Vagina (tissue), 2 donors: ENCODE measurements around the gene BAG3. TPM values are rescaled to one million over a fixed set of nuclear protein-coding genes. Genes with fewer than 3 reads are reported as not detected.

Experiments used
- DNase-seq, 2 donors: peaks; one replicate each; pipeline ENCODE4 v3.0.0-alpha.2; 2017; ENCODE audit errors: extremely low spot score in 2 of 2
- H3K27ac ChIP-seq: fragments of 200-600 bp; sonication (generic); one replicate; pipeline ENCODE4 v1.5.1; 2019
- H3K27me3 ChIP-seq: fragments of 200-600 bp; sonication (generic); one replicate; pipeline ENCODE4 v1.5.1; 2019
- H3K36me3 ChIP-seq, 2 donors: fragments of 200-600 bp; sonication (generic); one replicate each; pipeline ENCODE4 v1.5.1; 2017 to 2019
- H3K4me1 ChIP-seq: fragments of 200-600 bp; sonication (generic); one replicate; pipeline ENCODE4 v1.5.1; 2019
- H3K4me3 ChIP-seq, 2 donors: fragments of 200-600 bp; sonication (generic); 1 replicate in 1 of 2; 2 replicates in 1 of 2; pipeline ENCODE4 v1.5.1; 2016 to 2019
- H3K9me3 ChIP-seq: fragments of 200-600 bp; sonication (generic); one replicate; pipeline ENCODE4 v1.5.1; 2019
- POLR2A ChIP-seq, 2 donors: fragments of 450-650 bp; IDR thresholded peaks; one replicate each; pipeline ENCODE4 v1.6.1; 2017; ENCODE audit warnings: antibody characterized with exemption in 2 of 2, mild to moderate bottlenecking in 2 of 2, moderate library complexity in 2 of 2
- POLR2AphosphoS5 ChIP-seq, 2 donors: sonication (generic); formaldehyde crosslinking; IDR thresholded peaks; one replicate each; pipeline ENCODE4 v1.9.0; 2017; ENCODE audit warnings: antibody characterized with exemption in 2 of 2, mild to moderate bottlenecking in 2 of 2, low read depth in 1 of 2; ENCODE audit not compliant: insufficient read depth in 1 of 2
- intact Hi-C: fragments of 100-400 bp; cut with DNase I; formaldehyde crosslinking; loops from one replicate; pipeline ENCODE4 v1.15.1; 2023
- total RNA-seq: library from RNA; depleted of rRNA; stranded (reverse); fragments of >200 nt; gene quantifications from one replicate; pipeline ENCODE4 v1.2.3, GENCODE V29; 2016
- TF ChIP-seq, protein P1 (sequence below), 3 experiments: fragments of 450-650 bp in 2 of 3; fragments of 200-600 bp in 1 of 3; sonication (generic) in 1 of 3; IDR thresholded peaks; one replicate each; pipeline ENCODE4 v1.5.1; 2017 to 2019; ENCODE audit warnings: antibody characterized with exemption in 3 of 3, mild to moderate bottlenecking in 2 of 3, moderate library complexity in 2 of 3

The BAG3 gene
- total RNA-seq, 1 donor from 2014 or later: 69.0 TPM

GRCh38 chr10:119640384-119640783, 10.8 kb upstream of the BAG3 start:
- Histone ChIP-seq H3K36me3 (no peaks in the 10 kb centered on the region), H3K9me3 (peaks cover 4% of the 10 kb centered on the region), H3K27me3 (no peaks in the 10 kb centered on the region), H3K4me1 (peaks cover 7% of the 10 kb centered on the region), H3K4me3 (no peak overlapping the region), H3K27ac (no peak overlapping the region)
- intact Hi-C loops: no loop called here
- no peak for TF ChIP-seq POLR2A (IDR thresholded peaks at IDR 0.05)
- no peak for TF ChIP-seq POLR2AphosphoS5 (IDR thresholded peaks at IDR 0.05; ENCODE audit: insufficient read depth in 1 of 2, low read depth in 1 of 2)
- TF ChIP-seq, protein P1, sequence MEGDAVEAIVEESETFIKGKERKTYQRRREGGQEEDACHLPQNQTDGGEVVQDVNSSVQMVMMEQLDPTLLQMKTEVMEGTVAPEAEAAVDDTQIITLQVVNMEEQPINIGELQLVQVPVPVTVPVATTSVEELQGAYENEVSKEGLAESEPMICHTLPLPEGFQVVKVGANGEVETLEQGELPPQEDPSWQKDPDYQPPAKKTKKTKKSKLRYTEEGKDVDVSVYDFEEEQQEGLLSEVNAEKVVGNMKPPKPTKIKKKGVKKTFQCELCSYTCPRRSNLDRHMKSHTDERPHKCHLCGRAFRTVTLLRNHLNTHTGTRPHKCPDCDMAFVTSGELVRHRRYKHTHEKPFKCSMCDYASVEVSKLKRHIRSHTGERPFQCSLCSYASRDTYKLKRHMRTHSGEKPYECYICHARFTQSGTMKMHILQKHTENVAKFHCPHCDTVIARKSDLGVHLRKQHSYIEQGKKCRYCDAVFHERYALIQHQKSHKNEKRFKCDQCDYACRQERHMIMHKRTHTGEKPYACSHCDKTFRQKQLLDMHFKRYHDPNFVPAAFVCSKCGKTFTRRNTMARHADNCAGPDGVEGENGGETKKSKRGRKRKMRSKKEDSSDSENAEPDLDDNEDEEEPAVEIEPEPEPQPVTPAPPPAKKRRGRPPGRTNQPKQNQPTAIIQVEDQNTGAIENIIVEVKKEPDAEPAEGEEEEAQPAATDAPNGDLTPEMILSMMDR (IDR thresholded peaks at IDR 0.05): no peak
- no peak for DNase-seq

DNA sequence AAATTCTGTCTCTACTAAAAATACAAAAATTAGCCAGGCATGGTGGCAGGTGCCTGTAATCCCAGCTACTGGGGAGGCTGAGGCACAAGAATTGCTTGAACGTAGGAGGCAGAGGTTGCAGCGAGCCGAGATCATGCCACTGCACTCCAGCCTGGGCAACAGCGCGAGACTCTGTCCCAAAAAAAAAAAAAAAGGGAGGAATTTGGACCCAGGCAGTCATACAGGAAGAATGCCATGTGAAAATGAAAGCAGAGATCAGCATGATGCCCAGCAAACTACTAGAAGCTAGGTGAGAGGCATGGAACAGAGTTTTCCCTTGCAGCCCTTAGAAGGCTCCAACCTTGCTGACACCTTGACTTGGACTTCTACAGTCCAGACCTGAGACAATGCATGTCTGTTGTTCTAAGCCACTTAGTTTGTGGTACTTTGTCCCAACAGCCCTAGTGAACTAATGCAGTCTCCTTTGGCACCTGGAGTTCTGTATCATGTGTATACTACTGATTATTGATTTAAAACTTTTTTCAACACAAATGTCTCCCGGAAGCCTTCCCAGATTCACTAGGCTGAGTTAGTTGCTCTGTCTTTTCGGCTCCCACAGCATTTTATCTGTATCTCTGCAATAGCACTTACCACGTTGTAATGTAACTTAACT, 10.2 kb upstream of the BAG3 start:
- peaks cover 4% of the 10 kb centered on the region for H3K9me3 ChIP-seq
- H3K4me1 ChIP-seq: peaks cover 7% of the 10 kb centered on the region
- no peaks in the 10 kb centered on the region for H3K36me3 ChIP-seq
- no peak overlapping the region for H3K4me3 ChIP-seq
- intact Hi-C loops: no loop called here
- H3K27me3 ChIP-seq: no peaks in the 10 kb centered on the region
- no peak overlapping the region for H3K27ac ChIP-seq
- no peak for TF ChIP-seq POLR2A (IDR thresholded peaks at IDR 0.05)
- no peak for DNase-seq

DNA sequence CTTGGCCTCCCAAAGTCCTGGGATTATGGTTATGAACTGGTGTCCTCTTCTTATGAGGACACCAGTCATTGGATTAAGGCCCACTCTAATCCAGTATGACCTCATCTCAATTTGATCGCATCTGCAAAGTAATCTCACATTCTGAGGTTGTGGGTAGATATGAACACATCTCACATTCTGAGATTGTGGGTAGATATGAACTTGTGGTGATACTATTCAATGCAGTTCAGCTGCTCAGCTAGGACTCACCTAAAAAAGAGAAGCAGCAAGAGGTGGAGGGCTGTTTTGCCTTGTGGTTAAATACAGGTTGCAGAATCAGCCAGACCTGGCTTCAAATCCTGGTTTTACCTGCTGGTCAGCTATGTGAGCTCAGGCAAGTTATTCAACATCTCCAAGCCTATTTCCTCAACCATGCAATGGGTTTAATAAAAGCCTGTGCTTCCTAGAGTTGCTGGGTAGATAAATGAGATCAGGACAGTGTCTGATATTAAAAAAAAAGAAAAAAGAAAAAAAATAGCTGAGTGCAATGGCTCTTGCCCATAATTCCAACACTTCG, 8.5 kb upstream of the BAG3 start:
- Histone ChIP-seq H3K27me3 (no peaks in the 10 kb centered on the region), H3K27ac (no peak overlapping the region), H3K36me3 (no peaks in the 10 kb centered on the region), H3K4me3 (no peak overlapping the region), H3K4me1 (peaks cover 7% of the 10 kb centered on the region), H3K9me3 (peaks cover 4% of the 10 kb centered on the region)
- intact Hi-C loops: no loop called here
- DNase-seq: no peak
- TF ChIP-seq, protein P1 (IDR thresholded peaks at IDR 0.05): no peak
- no peak for TF ChIP-seq POLR2A (IDR thresholded peaks at IDR 0.05)
- TF ChIP-seq POLR2AphosphoS5 (IDR thresholded peaks at IDR 0.05; ENCODE audit: insufficient read depth in 1 of 2, low read depth in 1 of 2): no peak

DNA sequence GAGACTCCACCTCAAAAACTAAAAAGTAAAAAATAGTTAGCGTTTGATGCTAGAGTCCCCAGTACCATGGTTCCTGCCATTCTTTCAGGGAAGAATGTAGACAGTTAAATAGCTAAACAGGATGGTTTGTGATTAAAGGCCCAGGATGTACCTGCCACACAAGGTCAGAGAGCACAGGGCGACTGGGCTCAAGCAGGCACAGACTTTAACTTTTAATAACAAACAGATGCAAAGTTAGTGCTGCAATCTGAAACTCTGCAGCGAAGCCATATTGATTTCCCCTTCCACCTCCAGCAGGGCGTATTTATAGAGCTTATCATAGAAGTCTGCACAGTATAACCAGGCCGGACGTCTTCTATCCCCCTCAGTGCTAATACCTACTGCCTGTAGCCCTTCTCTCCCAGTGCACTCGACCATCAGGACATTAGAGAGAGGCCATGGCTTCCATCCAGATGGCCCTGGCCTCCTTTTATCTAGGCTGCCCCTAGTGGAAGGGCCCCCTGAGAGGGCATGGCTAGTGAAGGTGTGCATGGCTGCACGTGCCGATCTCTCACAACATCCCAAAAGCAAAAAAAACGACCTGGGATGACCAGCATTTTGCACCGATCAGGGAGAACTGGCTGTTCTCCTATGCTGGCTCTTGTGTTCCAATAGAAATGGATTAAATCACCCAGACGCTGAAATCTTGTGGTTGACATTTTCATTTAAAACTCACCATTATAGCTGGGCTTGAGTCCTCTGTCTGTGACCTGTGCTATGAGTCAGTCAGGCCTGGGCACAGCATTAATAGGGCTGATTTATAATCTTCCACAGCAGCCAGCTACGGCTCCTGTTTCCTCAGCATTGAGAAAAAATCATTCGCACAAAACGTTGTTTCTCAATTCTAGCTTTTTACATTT, 7.6 kb upstream of the BAG3 start:
- TF ChIP-seq POLR2AphosphoS5 (IDR thresholded peaks at IDR 0.05; ENCODE audit: insufficient read depth in 1 of 2, low read depth in 1 of 2): peak in 1 of 2 donors; percentile 44
- TF ChIP-seq, protein P1 (IDR thresholded peaks at IDR 0.05): no peak
- peaks cover 7% of the 10 kb centered on the region for H3K4me1 ChIP-seq
- H3K27me3 ChIP-seq: no peaks in the 10 kb centered on the region
- peaks cover 4% of the 10 kb centered on the region for H3K9me3 ChIP-seq
- peak overlapping the region; percentile 42 for H3K27ac ChIP-seq
- DNase-seq: no peak
- intact Hi-C loops: no loop called here
- no peaks in the 10 kb centered on the region for H3K36me3 ChIP-seq
- no peak overlapping the region for H3K4me3 ChIP-seq

GRCh38 chr10:119644205-119644814, 6.9 kb upstream of the BAG3 start:
- Histone ChIP-seq H3K4me3 (no peak overlapping the region), H3K27ac (peak overlapping the region; percentile 42), H3K4me1 (peaks cover 7% of the 10 kb centered on the region), H3K36me3 (no peaks in the 10 kb centered on the region), H3K27me3 (no peaks in the 10 kb centered on the region), H3K9me3 (peaks cover 4% of the 10 kb centered on the region)
- TF ChIP-seq, protein P1 (IDR thresholded peaks at IDR 0.05): no peak
- no peak for TF ChIP-seq POLR2AphosphoS5 (IDR thresholded peaks at IDR 0.05; ENCODE audit: insufficient read depth in 1 of 2, low read depth in 1 of 2)
- TF ChIP-seq POLR2A (IDR thresholded peaks at IDR 0.05): no peak
- intact Hi-C loops: no loop called here
- DNase-seq: no peak
